GM12878 (cell line): ENCODE measurements around the gene MRPL33. TPM values are rescaled to one million over a fixed set of nuclear protein-coding genes. Genes with fewer than 3 reads are reported as not detected.
"Not testable (repeated sequence)": the region's sequence is repeated elsewhere in the genome, so short reads cannot be mapped to it uniquely, and the experiment has no call there.

Experiments used
- ATAC-seq: fragments of 200-7000 bp; cut with Tn5 transposase; 3 replicates; pipeline ENCODE4 v1.9.1; 2020; ENCODE audit warnings: mild to moderate bottlenecking, moderate library complexity
- BruUV-seq: library from RNA; stranded (reverse); fragments of 400-500 nt; replicated peaks from 2 replicates; lab custom pipeline; 2021; lab: Mats Ljungman, UMichigan
- CTCF ChIA-PET: fragments of 300-600 bp; sonication (Branson Sonifier 250); formaldehyde crosslinking; extraction: SDS; loops from one replicate; lab custom pipeline; 2021; ENCODE audit warnings: inconsistent platforms; lab: Yijun Ruan, JAX
- POLR2A ChIA-PET: fragments of 350-600 bp; formaldehyde crosslinking; extraction: SDS; loops from one replicate; lab custom pipeline; 2021; ENCODE audit warnings: inconsistent platforms; lab: Charles Lee
- RAD21 ChIA-PET: fragments of 300-600 bp; sonication (Branson Sonifier 250); formaldehyde crosslinking; loops from one replicate; lab custom pipeline; 2023; ENCODE audit warnings: antibody characterized with exemption; ENCODE audit not compliant: unreplicated experiment; lab: Charles Lee
- SMC1A ChIA-PET: fragments of 300-600 bp; sonication (Branson Sonifier 250); formaldehyde crosslinking; loops from one replicate; lab custom pipeline; 2023; ENCODE audit not compliant: unreplicated experiment, uncharacterized antibody; lab: Charles Lee
- DNase-seq: peaks from one replicate; pipeline ENCODE4 v3.0.0-alpha.2; 2011; ENCODE audit warnings: low read depth, low spot score
- FAIRE-seq: peaks from 3 replicates; lab custom pipeline; 2011; peaks lifted over from hg19 to GRCh38; lab: Jason Lieb, UNC
- H2AFZ ChIP-seq: 2 replicates; pipeline ENCODE4 v1.6.0; 2011; ENCODE audit warnings: low read depth, low read length, control low read depth; ENCODE audit not compliant: control insufficient read depth
- H3K27ac ChIP-seq: 2 replicates; pipeline ENCODE4 v1.5.1; 2011; ENCODE audit warnings: control low read depth; ENCODE audit not compliant: control insufficient read depth, insufficient read depth
- H3K27me3 ChIP-seq, 2 experiments: replicated peaks in 1 of 2; 2 replicates each; pipeline versions ENCODE4 v1.6.0 to v1.6.1; 2011; ENCODE audit warnings: low read length in 1 of 2; ENCODE audit not compliant: control insufficient read depth in 2 of 2, insufficient read depth in 2 of 2
- H3K36me3 ChIP-seq, 2 experiments: 2 replicates each; pipeline ENCODE4 v1.5.1; 2011; ENCODE audit warnings: low read length in 1 of 2; ENCODE audit not compliant: control insufficient read depth in 2 of 2, insufficient read depth in 2 of 2
- H3K4me1 ChIP-seq: 2 replicates; pipeline ENCODE4 v1.6.1; 2011; ENCODE audit warnings: mild to moderate bottlenecking, low read length, moderate library complexity, mixed read lengths; ENCODE audit not compliant: control insufficient read depth, insufficient read depth
- H3K4me2 ChIP-seq: 2 replicates; pipeline ENCODE4 v1.6.0; 2011; ENCODE audit warnings: control low read depth; ENCODE audit not compliant: control insufficient read depth, insufficient read depth
- H3K4me3 ChIP-seq: fragments of 200-600 bp; sonication (generic); 2 replicates; pipeline ENCODE4 v1.5.1; 2016
- H3K79me2 ChIP-seq: 2 replicates; pipeline ENCODE4 v1.6.0; 2011; ENCODE audit warnings: low read length; ENCODE audit not compliant: control insufficient read depth, insufficient read depth
- H3K9ac ChIP-seq: 2 replicates; pipeline ENCODE4 v1.8.0; 2011; ENCODE audit warnings: low read length, control low read depth, mixed read lengths; ENCODE audit not compliant: control insufficient read depth, insufficient read depth
- H3K9me3 ChIP-seq: replicated peaks from 3 replicates; pipeline ENCODE4 v1.5.1; 2011; ENCODE audit warnings: mild to moderate bottlenecking, low read length; ENCODE audit not compliant: control insufficient read depth, insufficient read depth
- H4K20me1 ChIP-seq: 2 replicates; pipeline ENCODE4 v1.6.0; 2011; ENCODE audit not compliant: control insufficient read depth, insufficient read depth
- BCL11A ChIP-seq: IDR thresholded peaks from 2 replicates; pipeline ENCODE4 v1.6.1; 2011; ENCODE audit warnings: low read depth, low read length
- KDM1A ChIP-seq: fragments of 200-600 bp; sonication (generic); IDR thresholded peaks from 2 replicates; pipeline ENCODE4 v1.6.1; 2016; ENCODE audit warnings: borderline replicate concordance
- NR2C2 ChIP-seq: IDR thresholded peaks from 2 replicates; pipeline ENCODE4 v1.6.1; 2011; ENCODE audit warnings: borderline replicate concordance, low read depth; ENCODE audit not compliant: control insufficient read depth, insufficient read length
- RAD51 ChIP-seq: fragments of 450-650 bp; IDR thresholded peaks from 2 replicates; pipeline ENCODE4 v1.6.1; 2016; ENCODE audit warnings: moderate library complexity, mild to moderate bottlenecking, inconsistent platforms
- SMAD5 ChIP-seq: IDR thresholded peaks from 2 replicates; pipeline ENCODE4 v1.6.1; 2016; ENCODE audit warnings: antibody characterized with exemption, low read depth
- TAF1 ChIP-seq: IDR thresholded peaks from 2 replicates; pipeline ENCODE4 v1.6.1; 2011; ENCODE audit warnings: mild to moderate bottlenecking, low read depth, low read length, borderline replicate concordance
- ZNF24 ChIP-seq: fragments of 450-650 bp; IDR thresholded peaks from 2 replicates; pipeline ENCODE4 v1.6.1; 2017; ENCODE audit warnings: antibody characterized with exemption, mild to moderate bottlenecking
- ZZZ3 ChIP-seq: IDR thresholded peaks from 2 replicates; pipeline ENCODE4 v1.6.1; 2011; ENCODE audit warnings: low read depth; ENCODE audit not compliant: control insufficient read depth, insufficient read length
- WGBS: methylation state at CpG from one replicate; pipeline ENCODE4 v1.1.6; 2016; ENCODE audit warnings: low lambda C conversion rate; ENCODE audit not compliant: insufficient replicate concordance, insufficient coverage; ENCODE audit errors: missing lambda C conversion rate; 5-methylcytosine and 5-hydroxymethylcytosine counted together
- in situ Hi-C: fragments of 300-500 bp; cut with MboI; formaldehyde crosslinking; loops from 9 replicates; pipeline ENCODE4 v1.14.3; 2018; ENCODE audit warnings: mixed read lengths
- intact Hi-C: fragments of 100-400 bp; cut with micrococcal nuclease; formaldehyde crosslinking; loops from one replicate; pipeline ENCODE4 v1.14.2; 2022; ENCODE audit not compliant: unreplicated experiment
- polyA plus RNA-seq, 11 experiments: library from polyadenylated mRNA; depleted of rRNA in 4 of 11; unstranded in 6 of 11; stranded (reverse) in 5 of 11; fragments of >200 nt; fragmentation: Nextera tagmentation in 4 of 11; fragmentation: Illumina TruSeq in 1 of 11; extraction: Ambion mirVana in 4 of 11; extraction: Trizol in 1 of 11; gene quantifications; 1 replicate in 1 of 11; 2 replicates in 10 of 11; pipeline versions ENCODE4 v1.2.1 to v1.2.3, GENCODE V29; 2011 to 2016; ENCODE audit warnings: inconsistent platforms in 2 of 11, missing spikeins in 2 of 11, low read depth in 1 of 11
- total RNA-seq, 4 experiments: library from RNA; depleted of rRNA in 3 of 4; stranded (reverse); fragments of >200 nt in 3 of 4; fragmentation: Illumina TruSeq in 1 of 4; extraction: Trizol in 1 of 4; gene quantifications; 2 replicates each; pipeline versions ENCODE4 v1.2.1 to v1.2.3, GENCODE V29; 2013 to 2021
- TF ChIP-seq, protein P1 (sequence below): fragments of 450-650 bp; IDR thresholded peaks from 2 replicates; pipeline ENCODE4 v1.6.1; 2017; ENCODE audit warnings: borderline replicate concordance
- TF ChIP-seq, protein P2 (sequence below): IDR thresholded peaks from 2 replicates; pipeline ENCODE4 v1.6.1; 2012; ENCODE audit warnings: low read depth, low read length, improper control_type of control experiment
- TF ChIP-seq, protein P3 (sequence below): fragments of 450-650 bp; conservative IDR thresholded peaks from 2 replicates; pipeline ENCODE4 v1.6.1; 2017; ENCODE audit warnings: mild to moderate bottlenecking, moderate library complexity

MRPL33 gene
- total and polyA plus RNA-seq, 10 of the 15 experiments (the other 5 are each of a cell fraction or from before 2014, with no cell fraction given), result 50.1 to 318 (median 160) TPM

DNA sequence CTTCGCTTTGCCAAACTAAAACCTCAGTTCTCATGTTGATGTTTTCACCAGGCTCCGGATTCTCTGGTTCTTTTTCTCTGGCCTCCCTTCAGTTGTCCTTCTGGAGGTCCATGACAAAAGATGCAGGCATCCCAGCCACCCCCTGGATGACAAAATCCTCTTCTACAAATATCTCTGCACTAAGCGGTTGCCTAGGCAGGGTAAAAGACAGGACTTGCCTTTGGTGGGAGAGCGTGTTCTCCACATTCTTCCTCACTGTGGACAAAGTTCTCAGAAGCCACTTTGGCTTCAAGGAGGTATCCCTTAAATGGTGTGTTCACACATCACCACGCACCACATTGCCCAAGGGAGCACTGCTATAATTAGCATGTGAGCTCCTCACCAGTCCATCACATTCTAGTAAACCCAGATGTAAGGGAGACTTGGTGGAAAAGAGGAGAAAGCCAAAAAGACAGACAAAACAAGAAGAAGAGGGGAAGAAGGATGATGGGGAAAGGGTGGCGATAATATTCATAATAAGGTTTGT, 23.6 kb upstream of the MRPL33 start:
- Histone ChIP-seq H3K27me3 (no peaks in the 10 kb centered on the region), H4K20me1 (no peaks in the 10 kb centered on the region), H3K4me1 (no peaks in the 10 kb centered on the region), H3K4me3 (no peak overlapping the region), H3K79me2 (no peaks in the 10 kb centered on the region), H3K9me3 (no peaks in the 10 kb centered on the region; the same call in 2 of the 3 replicates), H3K9ac (no peak overlapping the region), H3K4me2 (no peak overlapping the region), H3K27ac (no peak overlapping the region), H2AFZ (no peak overlapping the region), H3K36me3 (no peaks in the 10 kb centered on the region)
- ChIA-PET POLR2A (no interaction called here), CTCF (no interaction called here), SMC1A (no interaction called here), RAD21 (no interaction called here)
- no peak for ATAC-seq
- intact Hi-C loops (no loop called here), in situ Hi-C loops (no loop called here)
- DNase-seq, result no peak
- FAIRE-seq, result no peak
- WGBS, result 52% methylated on average over 6 of the region's 6 CpGs
- TF ChIP-seq, protein P1, sequence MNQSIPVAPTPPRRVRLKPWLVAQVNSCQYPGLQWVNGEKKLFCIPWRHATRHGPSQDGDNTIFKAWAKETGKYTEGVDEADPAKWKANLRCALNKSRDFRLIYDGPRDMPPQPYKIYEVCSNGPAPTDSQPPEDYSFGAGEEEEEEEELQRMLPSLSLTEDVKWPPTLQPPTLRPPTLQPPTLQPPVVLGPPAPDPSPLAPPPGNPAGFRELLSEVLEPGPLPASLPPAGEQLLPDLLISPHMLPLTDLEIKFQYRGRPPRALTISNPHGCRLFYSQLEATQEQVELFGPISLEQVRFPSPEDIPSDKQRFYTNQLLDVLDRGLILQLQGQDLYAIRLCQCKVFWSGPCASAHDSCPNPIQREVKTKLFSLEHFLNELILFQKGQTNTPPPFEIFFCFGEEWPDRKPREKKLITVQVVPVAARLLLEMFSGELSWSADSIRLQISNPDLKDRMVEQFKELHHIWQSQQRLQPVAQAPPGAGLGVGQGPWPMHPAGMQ, result no peak
- no peak for TF ChIP-seq SMAD5
- TF ChIP-seq NR2C2, result no peak
- no peak for TF ChIP-seq ZZZ3
- TF ChIP-seq, protein P2, sequence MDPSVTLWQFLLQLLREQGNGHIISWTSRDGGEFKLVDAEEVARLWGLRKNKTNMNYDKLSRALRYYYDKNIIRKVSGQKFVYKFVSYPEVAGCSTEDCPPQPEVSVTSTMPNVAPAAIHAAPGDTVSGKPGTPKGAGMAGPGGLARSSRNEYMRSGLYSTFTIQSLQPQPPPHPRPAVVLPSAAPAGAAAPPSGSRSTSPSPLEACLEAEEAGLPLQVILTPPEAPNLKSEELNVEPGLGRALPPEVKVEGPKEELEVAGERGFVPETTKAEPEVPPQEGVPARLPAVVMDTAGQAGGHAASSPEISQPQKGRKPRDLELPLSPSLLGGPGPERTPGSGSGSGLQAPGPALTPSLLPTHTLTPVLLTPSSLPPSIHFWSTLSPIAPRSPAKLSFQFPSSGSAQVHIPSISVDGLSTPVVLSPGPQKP, result no peak
- TF ChIP-seq KDM1A, result no peak
- TF ChIP-seq RAD51, result no peak
- TF ChIP-seq, protein P3, sequence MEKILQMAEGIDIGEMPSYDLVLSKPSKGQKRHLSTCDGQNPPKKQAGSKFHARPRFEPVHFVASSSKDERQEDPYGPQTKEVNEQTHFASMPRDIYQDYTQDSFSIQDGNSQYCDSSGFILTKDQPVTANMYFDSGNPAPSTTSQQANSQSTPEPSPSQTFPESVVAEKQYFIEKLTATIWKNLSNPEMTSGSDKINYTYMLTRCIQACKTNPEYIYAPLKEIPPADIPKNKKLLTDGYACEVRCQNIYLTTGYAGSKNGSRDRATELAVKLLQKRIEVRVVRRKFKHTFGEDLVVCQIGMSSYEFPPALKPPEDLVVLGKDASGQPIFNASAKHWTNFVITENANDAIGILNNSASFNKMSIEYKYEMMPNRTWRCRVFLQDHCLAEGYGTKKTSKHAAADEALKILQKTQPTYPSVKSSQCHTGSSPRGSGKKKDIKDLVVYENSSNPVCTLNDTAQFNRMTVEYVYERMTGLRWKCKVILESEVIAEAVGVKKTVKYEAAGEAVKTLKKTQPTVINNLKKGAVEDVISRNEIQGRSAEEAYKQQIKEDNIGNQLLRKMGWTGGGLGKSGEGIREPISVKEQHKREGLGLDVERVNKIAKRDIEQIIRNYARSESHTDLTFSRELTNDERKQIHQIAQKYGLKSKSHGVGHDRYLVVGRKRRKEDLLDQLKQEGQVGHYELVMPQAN, result no peak
- TF ChIP-seq TAF1, result no peak
- no peak for TF ChIP-seq ZNF24
- no peak for TF ChIP-seq BCL11A
- no TSS peak for BruUV-seq

DNA sequence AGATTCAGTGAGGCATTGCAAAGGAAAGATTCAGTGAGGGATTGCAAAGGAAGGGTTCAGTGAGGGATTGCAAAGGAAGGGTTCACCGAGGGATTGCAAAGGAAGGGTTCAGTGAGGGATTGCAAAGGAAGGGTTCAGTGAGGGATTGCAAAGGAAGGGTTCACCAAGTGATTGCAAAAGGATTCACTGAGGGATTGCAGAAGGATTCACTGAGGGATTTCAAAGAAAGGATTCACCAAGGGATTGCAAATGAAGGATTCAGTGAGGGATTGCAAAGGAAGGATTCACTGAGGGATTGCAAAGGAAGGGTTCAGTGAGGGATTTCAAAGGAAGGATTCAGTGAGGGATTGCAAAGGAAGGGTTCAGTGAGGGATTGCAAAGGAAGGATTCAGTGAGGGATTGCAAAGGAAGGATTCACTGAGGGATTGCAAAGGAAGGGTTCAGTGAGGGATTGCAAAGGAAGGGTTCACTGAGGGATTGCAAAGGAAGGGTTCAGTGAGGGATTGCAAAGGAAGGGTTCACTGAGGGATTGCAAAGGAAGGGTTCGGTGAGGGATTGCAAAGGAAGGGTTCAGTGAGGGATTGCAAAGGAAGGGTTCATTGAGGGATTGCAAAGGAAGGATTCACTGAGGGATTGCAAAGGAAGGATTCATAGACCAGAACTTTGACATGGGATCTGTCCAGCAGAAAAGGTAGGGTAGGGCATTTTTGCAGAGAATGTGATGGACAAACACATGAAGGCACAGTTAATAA, 22.5 kb upstream of the MRPL33 start:
- POLR2A ChIA-PET, CTCF ChIA-PET, BruUV-seq, DNase-seq, H3K4me1 ChIP-seq, SMC1A ChIA-PET, H3K9me3 ChIP-seq, H3K36me3 ChIP-seq, H3K4me3 ChIP-seq, in situ Hi-C loops, intact Hi-C loops, H3K4me2 ChIP-seq, RAD21 ChIA-PET, H3K27me3 ChIP-seq, H2AFZ ChIP-seq, H4K20me1 ChIP-seq, FAIRE-seq, H3K79me2 ChIP-seq, ATAC-seq, H3K27ac ChIP-seq, H3K9ac ChIP-seq: not testable (repeated sequence)
- 38% methylated on average over 2 of the region's 2 CpGs for WGBS
